ENCODE measurements around the gene LAT. TPM values are rescaled to one million over a fixed set of nuclear protein-coding genes. Genes with fewer than 3 reads are reported as not detected.

LAT gene
- polyA plus RNA-seq, 5 donors = 6.0 to 8.5 (median 6.9) TPM

GRCh38 chr16:29007730-29008593 is 23.1 kb downstream of the LAT start:
- no peak for DNase-seq

- no peak for DNase-seq
Observed at GRCh38 chr16:29009050-29009837, 24.4 kb downstream of the LAT start.

- DNase-seq = no peak
Observed at GRCh38 chr16:29009838-29010166, 24.9 kb downstream of the LAT start.

- no peak for DNase-seq
Observed at GRCh38 chr16:29011112-29011511, 26.3 kb downstream of the LAT start.

GRCh38 chr16:29011851-29012250 is 27.0 kb downstream of the LAT start:
- DNase-seq = no peak

GRCh38 chr16:29012913-29013553 is 28.2 kb downstream of the LAT start:
- no peak for DNase-seq

- DNase-seq = no peak
Observed at GRCh38 chr16:29014561-29015069, 29.8 kb downstream of the LAT start.

- DNase-seq = no peak
Observed at GRCh38 chr16:29022196-29022595, 37.3 kb downstream of the LAT start.

GRCh38 chr16:29023279-29024277 is 38.7 kb downstream of the LAT start:
- DNase-seq = no peak

GRCh38 chr16:29024278-29024677 is 39.4 kb downstream of the LAT start:
- no peak for DNase-seq

GRCh38 chr16:29025218-29025617 is 40.4 kb downstream of the LAT start:
- DNase-seq = no peak

GRCh38 chr16:29025735-29026134 is 40.9 kb downstream of the LAT start:
- no peak for DNase-seq

- DNase-seq = no peak
Observed at GRCh38 chr16:29028457-29029167, 43.8 kb downstream of the LAT start.

- DNase-seq = no peak
Observed at GRCh38 chr16:29029168-29029994, 44.5 kb downstream of the LAT start.

GRCh38 chr16:29030086-29030840 is 45.4 kb downstream of the LAT start:
- no peak for DNase-seq
